HepG2 (cell line): ENCODE data around the gene DCTN4. TPM values are rescaled to one million over a fixed set of nuclear protein-coding genes. Genes with fewer than 3 reads are reported as not detected.

Source experiments
- CBX1 ChIP-seq: IDR thresholded peaks from one replicate; pipeline ENCODE4 v1.6.1; 2016; ENCODE audit warnings: antibody characterized with exemption, low read depth
- CENPT ChIP-seq: sonication (generic); formaldehyde crosslinking; IDR thresholded peaks from 2 replicates; pipeline ENCODE4 v1.8.0; 2022; ENCODE audit warnings: low read depth, mild to moderate bottlenecking, moderate library complexity, missing genetic modification reagents
- CHD4 ChIP-seq: fragments of 200-600 bp; sonication (generic); IDR thresholded peaks from 2 replicates; pipeline ENCODE4 v1.7.0; 2017; ENCODE audit warnings: mild to moderate bottlenecking, low read length, borderline replicate concordance
- CREB1 ChIP-seq, 2 experiments: fragments of 450-650 bp in 1 of 2; IDR thresholded peaks; 2 replicates each; pipeline ENCODE4 v1.6.1; 2016 to 2017; ENCODE audit warnings: control low read depth in 1 of 2, mild to moderate bottlenecking in 1 of 2, missing compliant biosample characterization in 1 of 2, missing genetic modification characterization in 1 of 2
- ETV6 ChIP-seq: sonication (generic); formaldehyde crosslinking; conservative IDR thresholded peaks from 2 replicates; pipeline ENCODE4 v1.4.0; 2020; ENCODE audit warnings: missing genetic modification reagents
- HDAC6 ChIP-seq: fragments of 200-600 bp; sonication (generic); IDR thresholded peaks from 2 replicates; pipeline ENCODE4 v1.7.0; 2017; ENCODE audit warnings: mild to moderate bottlenecking, antibody characterized with exemption, low read length, low read depth
- IKZF5 ChIP-seq: IDR thresholded peaks from 2 replicates; pipeline ENCODE4 v1.6.1; 2018; ENCODE audit warnings: missing genetic modification reagents, mild to moderate bottlenecking, missing compliant biosample characterization
- LCORL ChIP-seq, 2 experiments: fragments of 450-650 bp in 1 of 2; sonication (generic) in 1 of 2; formaldehyde crosslinking in 1 of 2; IDR thresholded peaks; 2 replicates each; pipeline versions ENCODE4 v1.5.0 to v1.6.1; 2017 to 2020; ENCODE audit warnings: antibody characterized with exemption in 1 of 2, missing genetic modification reagents in 1 of 2
- NCOA1 ChIP-seq: sonication (generic); formaldehyde crosslinking; IDR thresholded peaks from 2 replicates; pipeline ENCODE4 v1.9.0; 2021; ENCODE audit warnings: missing genetic modification reagents
- NCOR1 ChIP-seq: fragments of 200-600 bp; sonication (generic); IDR thresholded peaks from 2 replicates; pipeline ENCODE4 v1.7.0; 2017; ENCODE audit warnings: antibody characterized with exemption, low read length, borderline replicate concordance
- NFIC ChIP-seq: IDR thresholded peaks from 2 replicates; pipeline ENCODE4 v1.6.1; 2012; ENCODE audit warnings: mild to moderate bottlenecking, low read length, inconsistent platforms
- NKX3-1 ChIP-seq: sonication (generic); formaldehyde crosslinking; IDR thresholded peaks from 2 replicates; pipeline ENCODE4 v1.5.0; 2020; ENCODE audit warnings: missing genetic modification reagents
- RFXAP ChIP-seq: sonication (generic); formaldehyde crosslinking; IDR thresholded peaks from 2 replicates; pipeline ENCODE4 v1.4.0; 2020; ENCODE audit warnings: missing genetic modification reagents, borderline replicate concordance
- SALL1 ChIP-seq: sonication (generic); formaldehyde crosslinking; IDR thresholded peaks from 2 replicates; pipeline ENCODE4 v1.8.0; 2022; ENCODE audit warnings: mild to moderate bottlenecking, missing genetic modification reagents
- SMAD1 ChIP-seq: sonication (generic); formaldehyde crosslinking; IDR thresholded peaks from 2 replicates; pipeline ENCODE4 v1.4.0; 2020; ENCODE audit warnings: missing genetic modification reagents, low read depth, mild to moderate bottlenecking, borderline replicate concordance
- TAF1 ChIP-seq: sonication (generic); formaldehyde crosslinking; IDR thresholded peaks from 2 replicates; pipeline ENCODE4 v1.4.0; 2020; ENCODE audit warnings: missing genetic modification reagents
- THAP11 ChIP-seq: IDR thresholded peaks from 2 replicates; pipeline ENCODE4 v1.6.1; 2016; ENCODE audit warnings: missing biosample characterization, missing genetic modification reagents
- YY1 ChIP-seq: IDR thresholded peaks from 2 replicates; pipeline ENCODE4 v1.6.1; 2011; ENCODE audit warnings: low read length, low read depth, moderate library complexity, mild to moderate bottlenecking; ENCODE audit not compliant: insufficient read depth, insufficient replicate concordance
- ZMYM2 ChIP-seq: sonication (generic); formaldehyde crosslinking; IDR thresholded peaks from 2 replicates; pipeline ENCODE4 v1.8.0; 2022; ENCODE audit warnings: mild to moderate bottlenecking, missing genetic modification reagents
- ZNF12 ChIP-seq: sonication (generic); formaldehyde crosslinking; IDR thresholded peaks from 2 replicates; pipeline ENCODE4 v1.5.0; 2020; ENCODE audit warnings: missing genetic modification reagents
- ZNF232 ChIP-seq: sonication (generic); formaldehyde crosslinking; IDR thresholded peaks from 2 replicates; pipeline ENCODE4 v1.4.0; 2020; ENCODE audit warnings: missing genetic modification reagents, borderline replicate concordance
- ZNF296 ChIP-seq: sonication (generic); formaldehyde crosslinking; conservative IDR thresholded peaks from 2 replicates; pipeline ENCODE4 v1.5.0; 2020; ENCODE audit warnings: mild to moderate bottlenecking, missing genetic modification reagents
- ZNF563 ChIP-seq: sonication (generic); formaldehyde crosslinking; IDR thresholded peaks from 2 replicates; pipeline ENCODE4 v1.8.0; 2022; ENCODE audit warnings: mild to moderate bottlenecking, moderate library complexity, missing genetic modification reagents
- ZNF615 ChIP-seq: sonication (generic); formaldehyde crosslinking; IDR thresholded peaks from 2 replicates; pipeline ENCODE4 v1.5.0; 2020; ENCODE audit warnings: mild to moderate bottlenecking, missing genetic modification reagents, borderline replicate concordance
- ZNF670 ChIP-seq: sonication (generic); formaldehyde crosslinking; IDR thresholded peaks from 2 replicates; pipeline ENCODE4 v1.8.0; 2022; ENCODE audit warnings: mild to moderate bottlenecking, missing genetic modification reagents, borderline replicate concordance
- ZNF720 ChIP-seq: sonication (generic); formaldehyde crosslinking; IDR thresholded peaks from 2 replicates; pipeline ENCODE4 v1.4.0; 2020; ENCODE audit warnings: missing genetic modification reagents
- ZSCAN31 ChIP-seq: sonication (generic); formaldehyde crosslinking; IDR thresholded peaks from 2 replicates; pipeline ENCODE4 v1.5.0; 2020; ENCODE audit warnings: low read depth, mild to moderate bottlenecking, missing genetic modification reagents
- polyA plus RNA-seq, 8 experiments: library from polyadenylated mRNA; depleted of rRNA in 3 of 8; stranded (reverse) in 7 of 8; unstranded in 1 of 8; fragments of >200 nt; fragmentation: Illumina TruSeq in 4 of 8; extraction: Trizol in 4 of 8; gene quantifications; 2 replicates each; pipeline versions ENCODE4 v1.2.1 to v1.2.3, GENCODE V29; 2011 to 2016; ENCODE audit warnings: low read depth in 4 of 8, missing spikeins in 1 of 8, mixed read lengths in 1 of 8; ENCODE audit not compliant: insufficient read depth in 1 of 8
- total RNA-seq, 5 experiments: library from RNA; depleted of rRNA; stranded (reverse); fragments of >200 nt; fragmentation: Illumina TruSeq; extraction: Trizol; gene quantifications; 2 replicates each; pipeline ENCODE4 v1.2.3, GENCODE V29; 2016; ENCODE audit warnings: low read depth in 1 of 5

DCTN4 gene
- total and polyA plus RNA-seq, 2 of the 13 experiments (the other 11 are each of a cell fraction or from before 2014, with no cell fraction given), result 24.1 to 26.9 TPM

- peak; percentile 69 for TF ChIP-seq LCORL (IDR thresholded peaks at IDR 0.05)
- TF ChIP-seq LCORL (CRISPR knock-in tag; IDR thresholded peaks at IDR 0.05), result peak; percentile 27; the same call in 1 of the 2 replicates
- TF ChIP-seq NKX3-1 (CRISPR knock-in tag), result 0 out of 2 replicates have a peak, but pooled peaks have one; percentile 21
- 0 out of 2 replicates have a peak, but pooled peaks have one; percentile 8 for TF ChIP-seq ETV6 (CRISPR knock-in tag)
- TF ChIP-seq ZNF296 (CRISPR knock-in tag), result no peak
- 0 out of 2 replicates have a peak, but pooled peaks have one; percentile 77 for TF ChIP-seq SMAD1 (CRISPR knock-in tag)
- no peak for TF ChIP-seq ZNF12
- TF ChIP-seq NCOR1, result peak; percentile 45; the same call in 1 of the 2 replicates
- peak; percentile 59 for TF ChIP-seq SALL1 (CRISPR knock-in tag)
- TF ChIP-seq TAF1 (CRISPR knock-in tag), result peak; percentile 85; the same call in 1 of the 2 replicates
- TF ChIP-seq ZNF232 (CRISPR knock-in tag), result peak; percentile 40; the same call in 1 of the 2 replicates
- TF ChIP-seq IKZF5 (CRISPR knock-in tag), result peak; percentile 34; the same call in 1 of the 2 replicates
- peak; percentile 96 for TF ChIP-seq YY1
- 0 out of 2 replicates have a peak, but pooled peaks have one; percentile 68 for TF ChIP-seq CHD4
- 0 out of 2 replicates have a peak, but pooled peaks have one; percentile 75 for TF ChIP-seq ZNF615 (CRISPR knock-in tag)
- peak; percentile 67; the same call in 1 of the 2 replicates for TF ChIP-seq ZMYM2 (CRISPR knock-in tag)
- TF ChIP-seq CENPT, result no peak
- 0 out of 2 replicates have a peak, but pooled peaks have one; percentile 23 for TF ChIP-seq ZNF563 (CRISPR knock-in tag)
- TF ChIP-seq RFXAP (CRISPR knock-in tag), result peak; percentile 16; the same call in 1 of the 2 replicates
- no peak for TF ChIP-seq HDAC6
- TF ChIP-seq NFIC, result peak; percentile 12; the same call in 1 of the 2 replicates
- TF ChIP-seq CBX1, result peak; percentile 33
- peak; percentile 92 for TF ChIP-seq CREB1 (IDR thresholded peaks at IDR 0.05)
- peak; percentile 91 for TF ChIP-seq CREB1 (CRISPR knock-in tag; IDR thresholded peaks at IDR 0.05)
- peak; percentile 85; the same call in 1 of the 2 replicates for TF ChIP-seq ZNF670 (CRISPR knock-in tag)
- TF ChIP-seq ZNF720 (CRISPR knock-in tag), result no peak
- TF ChIP-seq ZSCAN31, result peak; percentile 77; the same call in 1 of the 2 replicates
- peak; percentile 77 for TF ChIP-seq THAP11
- no peak for TF ChIP-seq NCOA1 (CRISPR knock-in tag)
These were observed at the start of gene DCTN4 (continued) for GRCh38 chr5:150758531-150759333.
